Measurements from ENCODE around the gene CFL2. TPM values are rescaled to one million over a fixed set of nuclear protein-coding genes. Genes with fewer than 3 reads are reported as not detected.
A peak's percentile ranks its signal among the peaks of the same experiment; 100 is the strongest.
"Not testable (repeated sequence)": the region's sequence is repeated elsewhere in the genome, so short reads cannot be mapped to it uniquely, and the experiment has no call there.

The CFL2 gene
- polyA plus RNA-seq, 1 donor from 2014 or later, result 9.3 TPM

- Mint-ChIP-seq H3K27ac (no peak overlapping the region), H3K4me3 (no peak overlapping the region), H3K4me1 (peaks cover 0 to 2% (median 0%) of the 10 kb centered on the region in 3 donors), H3K9me3 (no peaks in the 10 kb centered on the region), H3K36me3 (no peaks in the 10 kb centered on the region), H3K27me3 (no peaks in the 10 kb centered on the region)
These were observed 6.7 kb upstream of the CFL2 start for GRCh38 chr14:34721129-34721528.

DNA sequence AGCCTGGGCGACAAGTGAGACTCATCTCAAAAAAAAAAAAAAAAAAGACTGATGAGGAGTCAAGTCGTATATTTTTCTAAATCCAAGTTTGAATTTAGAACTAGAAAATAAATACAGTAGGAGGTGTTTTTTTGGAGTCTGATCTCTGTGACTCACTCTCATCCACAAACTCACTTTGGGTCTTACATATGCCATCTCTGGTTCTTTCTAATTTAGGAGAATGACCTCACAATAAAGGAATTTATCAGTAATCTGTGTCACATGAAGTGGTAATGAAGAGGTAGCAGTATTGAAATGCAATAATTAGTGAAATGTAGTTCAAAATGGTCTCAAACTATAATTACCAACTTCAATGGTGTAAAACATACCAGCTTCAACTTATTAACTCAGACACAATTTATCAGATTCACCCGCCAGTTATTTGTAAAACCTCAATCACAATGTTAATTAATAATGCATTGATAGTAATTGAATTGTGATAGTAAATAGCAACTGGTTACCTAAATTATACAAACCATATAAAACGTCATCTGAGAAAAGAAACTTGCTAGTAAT, 4.4 kb upstream of the CFL2 start:
- no peaks in the 10 kb centered on the region for H3K9me3 Mint-ChIP-seq
- H3K4me3 Mint-ChIP-seq, result no peak overlapping the region
- H3K4me1 Mint-ChIP-seq, result peaks cover 7 to 10% (median 8%) of the 10 kb centered on the region in 3 donors
- no peak overlapping the region for H3K27ac Mint-ChIP-seq
- H3K27me3 Mint-ChIP-seq, result no peaks in the 10 kb centered on the region
- H3K36me3 Mint-ChIP-seq, result no peaks in the 10 kb centered on the region

GRCh38 chr14:34715127-34715863, 902 bp upstream of the CFL2 start:
- Mint-ChIP-seq H3K27ac (peak overlapping the region; percentile 18 to 88 (median 83)), H3K9me3 (no peaks in the 10 kb centered on the region), H3K27me3 (no peaks in the 10 kb centered on the region), H3K36me3 (peaks cover 3% of the 10 kb centered on the region), H3K4me3 (peak overlapping the region; percentile 82 to 95 (median 90)), H3K4me1 (peaks cover 26 to 29% (median 26%) of the 10 kb centered on the region in 3 donors)

DNA sequence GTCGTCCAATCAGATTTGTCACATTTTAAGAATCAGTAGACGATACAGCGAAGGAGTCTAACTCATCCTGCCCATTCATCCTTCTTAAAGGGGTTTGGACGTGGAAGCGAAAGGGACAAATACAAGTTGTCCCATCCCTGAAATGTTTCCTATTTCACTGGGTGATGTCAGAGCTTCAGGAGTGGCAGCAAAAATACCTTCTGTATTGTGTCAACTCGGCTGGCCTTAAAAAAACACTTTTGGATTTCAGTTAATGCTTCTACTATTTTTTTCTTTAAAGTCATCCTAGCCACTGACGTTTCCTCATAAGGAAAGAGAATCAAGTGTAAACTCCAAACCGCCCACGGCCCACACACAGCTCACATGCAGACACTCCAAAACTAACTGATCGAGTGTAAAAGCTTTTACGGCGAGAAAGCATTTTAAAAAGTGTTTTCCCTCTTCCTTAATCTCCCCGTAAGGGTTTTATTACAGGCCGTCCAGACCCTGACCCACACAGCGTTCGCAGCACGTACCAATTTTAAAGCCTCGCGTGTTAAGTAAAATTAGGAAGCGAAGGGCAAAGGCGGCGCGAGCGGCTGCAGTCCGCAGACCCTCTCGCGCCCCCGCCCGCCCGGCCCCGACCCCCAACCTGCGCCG, 593 bp downstream of the CFL2 start:
- H3K36me3 Mint-ChIP-seq, result peaks cover 3% of the 10 kb centered on the region
- no peaks in the 10 kb centered on the region for H3K27me3 Mint-ChIP-seq
- H3K9me3 Mint-ChIP-seq, result no peaks in the 10 kb centered on the region
- H3K27ac Mint-ChIP-seq, result peak overlapping the region; percentile 75 to 96 (median 95)
- peak overlapping the region; percentile 93 to 97 (median 94) for H3K4me3 Mint-ChIP-seq
- H3K4me1 Mint-ChIP-seq, result peaks cover 26 to 29% (median 26%) of the 10 kb centered on the region in 3 donors

DNA sequence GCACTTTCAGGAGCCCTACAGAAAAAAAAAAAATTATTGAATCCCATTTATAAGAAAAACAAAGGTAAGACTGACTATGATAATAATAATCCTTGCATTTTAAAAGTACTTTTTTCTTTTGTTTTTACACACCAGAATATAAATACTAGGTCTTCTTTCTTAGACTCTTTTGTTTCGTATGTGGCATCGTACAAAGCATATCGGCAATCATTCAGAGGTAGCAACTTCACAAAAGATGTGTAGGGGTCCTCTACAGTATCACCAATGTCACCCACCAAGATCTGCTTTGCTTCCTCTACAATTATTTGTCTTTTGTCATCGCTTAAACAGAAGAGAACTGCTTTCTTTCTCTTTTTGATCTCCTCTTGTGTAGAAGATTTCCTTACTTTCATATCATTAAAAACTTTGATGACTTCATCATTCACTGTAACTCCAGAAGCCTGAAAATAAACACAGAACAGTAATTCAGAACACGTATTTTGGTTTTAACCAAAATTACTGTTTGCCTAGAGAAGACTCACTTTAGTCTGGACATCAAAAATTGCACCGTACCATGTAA, 1.2 kb downstream of the CFL2 start:
- peaks cover 26 to 29% (median 26%) of the 10 kb centered on the region in 3 donors for H3K4me1 Mint-ChIP-seq
- peak overlapping the region; percentile 75 to 96 (median 95) for H3K27ac Mint-ChIP-seq
- H3K27me3 Mint-ChIP-seq, result no peaks in the 10 kb centered on the region
- H3K4me3 Mint-ChIP-seq, result peak overlapping the region; percentile 93 to 97 (median 94)
- H3K36me3 Mint-ChIP-seq, result peaks cover 3% of the 10 kb centered on the region
- no peaks in the 10 kb centered on the region for H3K9me3 Mint-ChIP-seq

GRCh38 chr14:34711796-34712712, 2.3 kb downstream of the CFL2 start:
- Mint-ChIP-seq H3K27ac (no peak overlapping the region), H3K4me3 (peak overlapping the region in 1 of 4 donors; percentile 73), H3K9me3 (no peaks in the 10 kb centered on the region), H3K4me1 (peaks cover 26 to 29% (median 26%) of the 10 kb centered on the region in 3 donors), H3K36me3 (peaks cover 3% of the 10 kb centered on the region), H3K27me3 (no peaks in the 10 kb centered on the region)

DNA sequence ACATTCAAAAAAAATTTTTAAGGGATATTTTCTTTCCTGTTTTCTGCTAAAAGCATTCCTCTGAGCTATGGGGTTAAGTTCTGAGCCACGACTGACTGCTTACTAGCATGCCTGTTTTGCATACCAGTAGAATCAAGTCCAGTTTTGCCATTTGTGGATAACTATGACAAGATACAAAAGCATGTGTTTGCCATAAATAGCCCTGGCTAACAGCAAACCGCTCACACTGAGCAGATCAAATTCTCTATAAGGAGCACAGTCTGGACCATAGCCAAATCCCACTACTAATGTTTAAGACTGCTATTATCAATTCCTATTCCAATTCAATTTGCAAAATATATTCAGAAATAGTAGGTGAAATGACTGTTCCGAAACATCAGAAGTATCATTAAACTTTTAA, 3.2 kb downstream of the CFL2 start:
- peaks cover 26 to 29% (median 26%) of the 10 kb centered on the region in 3 donors for H3K4me1 Mint-ChIP-seq
- H3K9me3 Mint-ChIP-seq, result no peaks in the 10 kb centered on the region
- no peak overlapping the region for H3K27ac Mint-ChIP-seq
- H3K4me3 Mint-ChIP-seq, result peak overlapping the region in 1 of 4 donors; percentile 67
- H3K27me3 Mint-ChIP-seq, result no peaks in the 10 kb centered on the region
- H3K36me3 Mint-ChIP-seq, result peaks cover 3% of the 10 kb centered on the region

DNA sequence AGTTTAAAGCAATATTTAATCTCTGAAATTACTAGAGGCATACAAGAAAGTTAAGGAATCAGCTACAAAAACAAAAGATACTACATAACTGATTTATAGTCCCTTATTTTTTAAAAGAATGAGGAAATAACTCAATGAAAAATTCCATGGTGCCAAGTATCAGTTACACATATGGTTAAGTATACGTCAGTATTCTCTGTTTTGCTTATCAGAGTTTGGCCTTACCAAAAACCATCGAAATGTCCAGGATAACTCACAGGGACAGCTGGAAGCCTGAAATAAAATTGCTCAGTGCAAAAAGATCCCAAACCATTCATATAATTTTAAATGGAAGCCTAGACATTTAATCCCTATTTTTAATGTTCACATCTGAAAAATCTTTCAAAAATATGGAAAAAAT, 3.6 kb downstream of the CFL2 start:
- Mint-ChIP-seq H3K9me3 (no peaks in the 10 kb centered on the region), H3K27me3 (no peaks in the 10 kb centered on the region), H3K4me1 (peaks cover 23 to 29% (median 26%) of the 10 kb centered on the region in 3 donors), H3K36me3 (peaks cover 3% of the 10 kb centered on the region), H3K4me3 (no peak overlapping the region), H3K27ac (no peak overlapping the region)

DNA sequence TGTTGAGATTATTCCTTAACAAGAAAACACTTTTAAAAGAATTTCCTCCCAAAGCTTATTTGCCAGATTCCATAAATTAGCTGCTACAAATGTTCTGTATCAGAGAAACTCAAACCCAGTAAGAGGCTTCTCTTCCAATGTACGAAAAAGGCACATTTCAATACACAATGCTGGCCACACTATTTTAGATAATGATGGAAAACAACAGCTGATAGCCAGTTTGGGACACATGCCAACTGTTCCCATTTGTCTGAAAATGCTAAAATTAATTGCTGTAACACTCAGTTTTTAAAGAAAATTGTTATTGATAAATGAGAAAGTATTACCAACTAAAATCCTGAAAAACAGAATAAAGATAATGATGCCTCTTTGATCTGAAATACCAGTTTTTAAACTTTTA, 4.4 kb downstream of the CFL2 start:
- no peaks in the 10 kb centered on the region for H3K27me3 Mint-ChIP-seq
- no peak overlapping the region for H3K27ac Mint-ChIP-seq
- H3K4me3 Mint-ChIP-seq, result no peak overlapping the region
- H3K36me3 Mint-ChIP-seq, result peaks cover 3% of the 10 kb centered on the region
- H3K9me3 Mint-ChIP-seq, result no peaks in the 10 kb centered on the region
- peaks cover 21 to 26% (median 22%) of the 10 kb centered on the region in 3 donors for H3K4me1 Mint-ChIP-seq

DNA sequence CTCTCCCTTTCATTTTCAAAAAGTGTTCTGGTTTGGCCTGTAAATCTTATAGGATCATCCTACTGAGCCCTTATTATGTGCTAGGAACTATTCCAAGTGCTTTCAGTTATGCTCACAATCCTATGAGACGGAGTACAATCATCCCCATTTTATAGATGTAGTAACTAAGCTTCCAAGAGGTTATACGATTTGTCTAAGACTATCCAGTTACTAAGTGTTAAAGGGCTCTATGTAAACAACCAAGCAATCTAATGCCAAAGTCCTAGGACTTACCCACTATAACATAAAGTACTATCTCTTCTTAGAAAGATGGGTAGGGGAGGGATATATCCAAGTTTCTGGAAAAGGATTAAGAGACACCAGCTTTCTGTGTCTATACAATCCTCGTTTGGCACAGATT, 6.7 kb downstream of the CFL2 start:
- H3K9me3 Mint-ChIP-seq, result no peaks in the 10 kb centered on the region
- H3K4me3 Mint-ChIP-seq, result no peak overlapping the region
- peaks cover 11 to 15% (median 12%) of the 10 kb centered on the region in 3 donors for H3K4me1 Mint-ChIP-seq
- H3K36me3 Mint-ChIP-seq, result no peaks in the 10 kb centered on the region
- H3K27ac Mint-ChIP-seq, result no peak overlapping the region
- no peaks in the 10 kb centered on the region for H3K27me3 Mint-ChIP-seq

DNA sequence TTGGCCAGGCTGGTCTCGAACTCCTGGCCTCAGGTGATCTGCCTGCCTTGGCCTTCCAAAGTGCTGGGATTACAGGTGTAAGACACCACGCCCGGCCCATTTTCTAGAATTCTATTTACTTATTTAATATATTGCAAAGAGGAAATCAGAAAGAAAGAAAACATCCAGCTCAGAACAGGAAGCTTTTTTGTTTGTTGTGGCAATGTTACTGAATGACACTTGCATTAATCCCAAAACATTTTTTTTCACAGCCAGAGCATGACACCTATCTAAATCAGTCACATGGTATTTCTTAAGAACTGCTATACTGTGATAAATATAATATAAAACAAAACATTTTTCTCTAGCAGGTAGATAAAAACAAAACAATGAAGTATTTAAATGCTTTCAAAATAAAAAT, 12.6 kb downstream of the CFL2 start:
- Mint-ChIP-seq H3K4me3 (no peak overlapping the region), H3K4me1 (no peaks in the 10 kb centered on the region), H3K27me3 (no peaks in the 10 kb centered on the region), H3K36me3 (no peaks in the 10 kb centered on the region), H3K27ac (no peak overlapping the region), H3K9me3 (no peaks in the 10 kb centered on the region)

GRCh38 chr14:34700622-34701130, 13.7 kb downstream of the CFL2 start:
- H3K4me3 Mint-ChIP-seq, result no peak overlapping the region
- H3K27ac Mint-ChIP-seq, result no peak overlapping the region
- no peaks in the 10 kb centered on the region for H3K4me1 Mint-ChIP-seq
- no peaks in the 10 kb centered on the region for H3K9me3 Mint-ChIP-seq
- no peaks in the 10 kb centered on the region for H3K27me3 Mint-ChIP-seq
- no peaks in the 10 kb centered on the region for H3K36me3 Mint-ChIP-seq

GRCh38 chr14:34699873-34700621, 14.3 kb downstream of the CFL2 start:
- Mint-ChIP-seq H3K9me3 (no peaks in the 10 kb centered on the region), H3K4me3 (no peak overlapping the region), H3K27ac (peak overlapping the region in 1 of 3 donors; percentile 77)

DNA sequence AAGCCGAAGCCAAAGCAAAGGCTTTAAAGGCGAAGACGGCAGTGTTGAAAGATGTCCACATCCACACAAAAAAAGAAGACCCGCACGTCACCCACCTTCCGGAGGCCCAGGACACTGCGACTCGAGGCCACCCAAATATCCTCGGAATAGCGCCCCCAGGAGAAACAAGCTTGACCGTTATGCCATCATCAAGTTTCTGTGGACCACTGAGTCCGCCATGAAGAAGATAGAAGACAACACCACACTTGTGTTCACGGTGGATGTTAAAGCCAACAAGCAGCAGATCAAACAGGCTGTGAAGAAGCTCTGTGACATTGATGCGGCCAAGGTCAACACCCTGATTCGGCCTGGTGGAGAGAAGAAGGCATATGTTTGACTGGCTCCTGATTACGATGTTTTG, 20.2 kb downstream of the CFL2 start:
- H3K27me3 Mint-ChIP-seq, H3K4me1 Mint-ChIP-seq, H3K27ac Mint-ChIP-seq, H3K4me3 Mint-ChIP-seq, H3K9me3 Mint-ChIP-seq, H3K36me3 Mint-ChIP-seq: not testable (repeated sequence)

More at GRCh38 chr14:34699873-34700621, 14.3 kb downstream of the CFL2 start:
- Mint-ChIP-seq H3K36me3 (no peaks in the 10 kb centered on the region), H3K4me1 (no peaks in the 10 kb centered on the region), H3K27me3 (no peaks in the 10 kb centered on the region)
